Stimulated activated CD4-positive, alpha-beta T cell treated with anti-CD3 and anti-CD28 coated beads, Interleukin-15, amount 100 ng/mL, for 1 hour (primary cell): Measurements from ENCODE around the gene UAP1L1.
A peak's percentile ranks its signal among the peaks of the same experiment; 100 is the strongest.

Source experiments
- DNase-seq, 2 donors: peaks; one replicate each; pipeline ENCODE4 v3.0.0-alpha.2; 2020; ENCODE audit warnings: low read depth in 1 of 2, low spot score in 1 of 2

UAP1L1 gene

GRCh38 chr9:137074657-137075274 is 2.6 kb upstream of the UAP1L1 start:
- no peak for DNase-seq

DNA sequence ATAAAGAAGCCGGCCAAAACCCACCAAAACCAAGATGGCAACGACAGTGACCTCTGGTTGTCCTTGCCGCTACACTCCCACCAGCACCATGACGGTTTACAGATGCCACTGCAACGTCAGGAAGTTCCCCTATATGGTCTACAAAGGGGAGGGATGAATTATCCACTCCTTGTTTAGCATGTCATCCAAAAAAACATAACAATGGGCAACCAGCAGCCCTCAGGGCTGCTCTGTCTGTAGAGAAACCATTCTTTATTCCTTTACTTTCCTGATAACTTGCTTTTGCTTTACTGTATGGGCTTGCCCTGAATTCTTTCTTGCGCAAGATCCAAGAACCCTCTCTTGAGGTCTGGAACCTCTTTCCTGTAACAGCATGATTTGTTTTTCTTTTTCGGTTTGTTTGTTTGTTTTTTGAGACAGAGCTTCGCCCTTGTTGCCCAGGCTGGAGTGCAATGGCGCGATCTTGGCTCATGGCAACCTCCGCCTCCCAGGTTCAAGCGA is 2.0 kb upstream of the UAP1L1 start:
- DNase-seq: no peak

DNA sequence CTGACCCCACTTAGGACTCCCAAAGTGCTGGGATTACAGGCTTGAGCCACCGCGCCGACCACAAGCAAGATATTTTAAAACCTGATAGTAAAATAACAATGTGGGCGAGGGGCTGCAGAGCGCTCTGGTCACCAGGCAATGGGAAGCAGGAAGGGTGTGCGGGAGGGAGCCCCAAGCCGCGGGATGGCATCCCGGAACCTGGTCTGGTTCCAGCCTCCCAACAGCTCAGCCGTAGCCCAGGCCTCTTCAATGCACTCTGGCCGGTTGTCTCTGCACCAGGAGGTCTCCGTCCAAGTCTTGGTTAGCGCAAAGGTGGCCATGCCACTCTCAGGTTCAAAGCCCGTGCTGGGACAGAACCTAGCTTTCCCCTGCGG is 694 bp upstream of the UAP1L1 start:
- no peak for DNase-seq

DNA sequence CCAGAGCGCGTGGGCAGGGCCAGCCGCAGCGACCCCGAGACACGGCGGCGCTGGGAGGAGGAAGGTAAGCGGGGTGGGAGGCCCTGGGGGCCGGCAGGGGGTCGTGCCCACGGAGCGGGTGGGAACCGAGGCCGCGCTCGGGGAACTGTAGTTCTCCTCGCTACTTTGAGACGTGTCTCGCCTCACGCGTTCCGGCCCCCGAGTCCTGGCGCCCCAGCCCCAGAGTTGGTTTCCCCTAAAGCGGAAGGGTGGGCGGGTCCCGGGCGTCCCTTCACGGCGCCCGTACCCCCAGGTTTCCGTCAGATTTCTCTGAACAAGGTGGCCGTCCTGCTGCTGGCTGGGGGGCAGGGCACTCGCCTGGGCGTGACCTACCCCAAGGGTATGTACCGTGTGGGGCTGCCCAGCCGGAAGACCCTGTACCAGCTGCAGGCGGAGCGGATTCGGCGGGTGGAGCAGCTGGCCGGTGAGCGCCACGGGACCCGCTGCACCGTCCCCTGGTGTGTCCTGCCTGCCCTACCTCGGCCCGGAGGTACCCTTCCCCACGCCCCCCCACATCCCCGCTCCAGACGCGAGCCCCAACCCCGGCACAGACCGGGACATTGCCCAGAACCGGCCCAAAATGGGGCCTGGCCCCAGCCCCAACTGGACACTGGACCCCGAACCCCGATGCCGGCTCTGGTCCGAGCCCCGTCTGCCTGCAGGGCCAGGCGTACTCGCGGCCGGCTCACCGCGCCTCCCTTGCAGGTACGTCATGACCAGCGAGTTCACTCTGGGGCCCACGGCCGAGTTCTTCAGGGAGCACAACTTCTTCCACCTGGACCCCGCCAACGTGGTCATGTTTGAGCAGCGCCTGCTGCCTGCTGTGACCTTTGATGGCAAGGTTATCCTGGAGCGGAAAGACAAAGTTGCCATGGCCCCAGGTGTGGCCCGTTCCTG is 709 bp downstream of the UAP1L1 start:
- peak in 1 of 2 donors; percentile 15 for DNase-seq

GRCh38 chr9:137078701-137079400 is 1.5 kb downstream of the UAP1L1 start:
- no peak for DNase-seq

GRCh38 chr9:137079401-137079787 is 2.1 kb downstream of the UAP1L1 start:
- no peak for DNase-seq

DNA sequence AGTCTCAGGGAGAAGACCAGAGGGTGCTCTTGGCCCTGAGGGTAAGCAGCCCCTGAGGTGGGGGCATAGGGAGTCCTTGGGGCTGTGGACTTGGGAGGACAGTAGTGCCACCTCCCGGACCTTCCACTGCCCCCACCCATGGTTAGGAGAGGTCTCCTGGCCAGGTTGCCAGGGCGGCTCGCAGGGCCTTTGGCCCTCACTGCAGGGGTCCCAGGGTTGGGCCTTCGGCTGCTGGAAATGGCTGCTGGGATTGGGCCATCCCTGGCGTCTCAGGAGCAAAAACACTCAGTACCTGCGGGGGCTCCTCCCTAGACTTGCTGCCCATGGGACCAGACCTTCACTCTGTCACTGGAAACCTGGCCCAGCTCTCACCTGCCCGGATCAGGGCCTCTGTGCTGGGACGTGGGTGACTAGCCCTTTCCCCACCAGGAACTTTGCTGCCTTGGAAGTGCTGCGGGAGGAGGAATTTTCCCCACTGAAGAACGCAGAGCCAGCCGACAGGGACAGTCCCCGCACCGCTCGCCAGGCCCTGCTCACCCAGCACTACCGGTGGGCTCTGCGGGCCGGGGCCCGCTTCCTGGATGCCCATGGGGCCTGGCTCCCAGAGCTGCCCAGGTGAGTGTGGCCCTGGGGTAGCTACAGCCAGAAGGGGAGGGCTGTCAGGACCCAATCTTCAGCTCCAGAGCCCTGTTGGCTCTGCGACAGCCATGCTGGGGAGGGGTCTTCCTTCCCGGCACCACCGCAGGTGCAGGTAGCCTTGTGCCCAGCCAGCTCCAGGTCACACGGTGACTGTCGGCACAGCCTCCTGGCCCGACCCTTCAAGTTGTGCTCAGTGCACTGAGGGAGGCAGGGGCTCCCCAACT is 3.2 kb downstream of the UAP1L1 start:
- no peak for DNase-seq

- DNase-seq: no peak
These were observed 5.1 kb downstream of the UAP1L1 start for GRCh38 chr9:137082222-137082924.

DNA sequence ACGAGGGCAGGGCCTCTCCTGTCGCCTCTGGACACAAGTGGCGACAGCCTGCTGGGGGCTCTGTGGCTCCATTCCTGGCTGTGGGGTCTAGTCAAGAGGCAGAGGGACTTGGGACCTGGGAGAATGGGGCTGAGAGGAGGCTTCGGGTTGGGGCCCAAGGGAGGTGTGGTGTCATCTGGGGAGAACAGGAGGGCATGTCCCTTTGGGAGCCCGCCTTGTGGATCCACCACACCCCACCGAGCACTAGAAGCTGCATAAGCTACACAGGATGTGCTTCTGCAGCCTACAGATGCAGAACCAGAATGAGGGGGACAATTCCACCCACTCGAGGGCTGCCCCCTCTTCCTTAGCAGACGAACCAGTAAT is 5.6 kb downstream of the UAP1L1 start:
- no peak for DNase-seq

GRCh38 chr9:137083394-137084004 is 6.2 kb downstream of the UAP1L1 start:
- no peak for DNase-seq

DNA sequence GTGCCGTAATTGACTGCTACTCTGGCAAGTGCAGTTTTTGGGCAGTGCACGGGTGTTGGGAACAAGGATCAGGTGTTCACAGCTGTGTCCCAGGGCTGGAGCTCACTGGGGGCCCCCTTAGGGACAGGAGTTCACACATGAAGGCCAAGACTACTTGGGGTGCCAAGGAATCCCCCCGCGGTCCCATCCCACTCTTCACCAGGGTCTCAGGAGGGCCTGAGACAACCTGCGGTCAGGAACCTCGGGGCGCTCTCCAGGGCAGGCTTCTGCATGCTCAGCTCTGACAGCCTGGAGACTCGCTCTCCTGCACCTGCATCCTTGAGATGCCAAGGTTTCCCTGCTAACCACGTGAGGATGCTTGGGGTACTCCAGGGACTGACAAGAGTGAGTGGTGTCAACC is 7.2 kb downstream of the UAP1L1 start:
- no peak for DNase-seq

DNA sequence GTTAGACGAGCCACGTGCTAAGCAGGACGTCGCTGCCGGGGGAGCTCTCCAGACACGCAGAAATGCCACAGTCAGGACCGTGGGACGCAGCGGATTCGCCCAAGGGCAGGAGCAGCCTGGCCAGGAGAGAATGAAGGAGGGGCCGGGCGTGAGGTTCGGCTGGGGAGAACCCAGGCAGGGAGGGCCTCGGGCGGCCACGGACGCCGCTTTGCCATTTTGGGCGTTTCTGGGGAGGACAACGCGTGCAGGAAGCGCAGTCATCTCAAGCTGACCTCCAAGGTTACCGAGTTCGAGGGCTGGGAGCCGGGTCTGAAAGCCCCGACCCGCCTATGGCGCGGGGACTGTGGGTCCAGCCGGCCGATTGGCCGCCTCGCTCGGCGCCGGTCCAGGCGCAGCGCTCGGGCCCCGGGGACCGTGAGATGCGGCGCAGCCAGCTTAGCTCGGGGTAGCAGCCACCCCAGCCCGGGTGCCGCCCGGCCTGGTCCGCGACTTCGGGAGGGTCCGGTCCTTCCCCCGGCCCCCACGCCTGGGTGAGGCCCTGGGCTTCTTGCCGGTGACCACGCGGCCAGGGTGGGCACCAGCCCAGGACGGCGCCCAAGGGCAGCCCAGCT is 8.7 kb downstream of the UAP1L1 start:
- DNase-seq: peak in 1 of 2 donors; percentile 10

DNA sequence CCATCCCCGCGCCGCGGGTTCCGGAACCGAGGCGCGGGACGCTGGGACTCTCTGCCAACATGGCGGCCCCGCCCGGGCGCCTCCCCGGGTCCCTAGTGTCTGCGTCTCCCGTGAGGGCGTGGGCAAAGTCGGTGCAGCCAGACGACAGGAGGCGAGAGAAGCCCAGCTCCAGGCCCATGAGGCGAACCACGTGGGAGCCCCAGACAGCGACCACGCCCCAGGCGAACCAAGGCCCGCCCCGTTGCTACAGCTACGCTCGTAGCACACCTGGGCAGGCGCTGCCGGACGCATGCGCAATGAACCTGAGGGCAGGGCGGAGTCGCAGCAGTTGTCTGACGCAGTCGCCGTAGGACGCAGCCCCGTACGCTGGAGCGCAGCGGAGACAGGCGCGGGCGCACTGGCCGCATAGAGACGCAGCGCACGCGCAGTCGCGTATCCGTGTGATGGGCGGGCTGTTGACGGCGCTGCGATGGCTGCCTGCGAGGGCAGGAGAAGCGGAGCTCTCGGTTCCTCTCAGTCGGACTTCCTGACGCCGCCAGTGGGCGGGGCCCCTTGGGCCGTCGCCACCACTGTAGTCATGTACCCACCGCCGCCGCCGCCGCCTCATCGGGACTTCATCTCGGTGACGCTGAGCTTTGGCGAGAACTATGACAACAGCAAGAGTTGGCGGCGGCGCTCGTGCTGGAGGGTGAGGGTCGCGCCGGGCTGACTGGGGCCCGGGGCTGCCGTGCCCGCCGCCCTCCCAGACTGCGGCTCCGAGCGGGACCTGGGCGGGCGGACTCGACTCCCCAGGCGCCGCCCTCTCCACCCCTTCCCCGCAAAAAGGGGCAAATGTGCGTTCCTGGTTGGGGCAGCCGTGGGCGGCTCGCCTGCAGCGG is 9.5 kb downstream of the UAP1L1 start, which contains the start of gene MAN1B1:
Gene MAN1B1, plus strand, starts transcription at position 455 of the 878 bp plus-strand sequence. Its CDS starts 15 bp downstream, at position 470.
- peak; percentile 97 to 99 for DNase-seq

GRCh38 chr9:137087409-137087925 is 10.2 kb downstream of the UAP1L1 start:
- DNase-seq: no peak

DNA sequence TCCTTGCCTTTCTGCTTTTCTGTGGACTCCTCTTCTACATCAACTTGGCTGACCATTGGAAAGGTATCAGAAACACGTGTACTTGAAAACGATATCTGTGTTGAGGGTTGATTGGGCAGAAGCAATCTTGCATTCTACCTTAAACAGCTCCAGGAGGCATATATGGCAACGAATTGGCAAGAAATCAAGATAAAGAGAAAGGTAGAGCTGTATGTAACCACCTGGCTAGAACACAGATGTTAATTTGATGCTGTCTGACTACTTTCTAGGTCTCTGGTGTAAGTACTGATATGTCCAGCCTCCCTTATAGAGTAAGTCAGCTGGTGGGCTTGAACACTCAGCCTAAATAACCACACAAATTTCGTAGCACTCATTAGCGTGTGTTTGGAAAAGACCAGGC is 10.8 kb downstream of the UAP1L1 start:
- no peak for DNase-seq

DNA sequence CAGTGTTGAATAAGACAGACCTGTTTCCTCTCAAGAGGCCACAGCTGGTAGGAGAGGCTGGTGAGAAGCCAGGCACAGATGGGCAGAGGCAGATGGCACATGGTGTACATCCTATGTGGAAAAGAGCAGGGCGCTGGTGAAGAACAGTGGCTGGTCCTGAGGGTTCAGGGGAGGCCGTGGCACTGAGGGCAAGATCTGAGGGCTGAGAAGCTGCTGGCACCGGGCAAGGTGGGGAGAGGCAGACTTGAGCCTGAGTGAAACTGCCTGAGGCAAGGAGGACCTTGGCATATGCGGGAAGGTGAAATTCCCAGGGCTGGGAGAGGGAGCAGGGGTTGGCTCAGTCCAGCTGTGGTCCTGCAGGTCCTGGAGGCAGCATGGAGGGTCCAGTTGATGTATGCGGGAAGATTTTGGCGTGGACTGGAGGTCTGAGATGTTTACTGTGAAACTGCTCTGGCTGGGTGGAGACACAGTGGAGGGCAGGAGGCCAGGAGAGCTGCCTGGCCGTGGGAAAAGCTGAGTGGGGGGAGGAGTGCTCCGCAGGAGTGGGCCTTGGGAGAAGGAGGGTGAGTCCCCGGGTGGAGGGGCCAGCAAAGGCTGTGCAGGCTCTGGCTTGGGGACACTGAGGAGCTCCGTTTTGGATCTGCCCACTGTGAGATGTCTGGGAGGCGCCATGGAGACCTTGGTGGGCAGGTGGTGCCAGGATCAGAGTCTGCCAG is 12.1 kb downstream of the UAP1L1 start:
- no peak for DNase-seq
